Lower leg skin (tissue), 4 donors: ENCODE data around the gene GRB7. TPM values are rescaled to one million over a fixed set of nuclear protein-coding genes. Genes with fewer than 3 reads are reported as not detected.

Experiments
- DNase-seq, 2 donors: peaks; one replicate each; pipeline ENCODE4 v3.0.0-alpha.2; 2019; ENCODE audit warnings: low spot score in 2 of 2
- H3K4me3 ChIP-seq: fragments of 200-600 bp; sonication (generic); 2 replicates; pipeline ENCODE4 v1.5.1; 2017; ENCODE audit warnings: mild to moderate bottlenecking, low read depth; ENCODE audit not compliant: poor library complexity, severe bottlenecking
- POLR2A ChIP-seq, 2 donors: fragments of 450-650 bp; IDR thresholded peaks; one replicate each; pipeline ENCODE4 v1.6.1; 2016 to 2017; ENCODE audit warnings: antibody characterized with exemption in 2 of 2, mild to moderate bottlenecking in 1 of 2, moderate library complexity in 1 of 2
- WGBS, 2 donors: methylation state at CpG; one replicate each; pipeline ENCODE4 v1.1.5; 2018; 5-methylcytosine and 5-hydroxymethylcytosine counted together
- intact Hi-C: fragments of 100-400 bp; cut with DNase I; formaldehyde crosslinking; loops from one replicate; pipeline ENCODE4 v1.15.0; 2023; ENCODE audit warnings: low total_unique reads
- total RNA-seq, 4 donors: library from RNA; depleted of rRNA; stranded (reverse); fragments of >200 nt; gene quantifications; one replicate each; pipeline ENCODE4 v1.1.0, GENCODE V29; 2016
- TF ChIP-seq, protein P1 (sequence below), 3 donors: fragments of 450-650 bp; IDR thresholded peaks; one replicate each; pipeline ENCODE4 v1.5.1; 2016; ENCODE audit warnings: antibody characterized with exemption in 3 of 3, mild to moderate bottlenecking in 3 of 3, moderate library complexity in 2 of 3

GRB7 gene
- total RNA-seq, 4 donors from 2014 or later: 66.0 to 148 (median 97.4) TPM

DNA sequence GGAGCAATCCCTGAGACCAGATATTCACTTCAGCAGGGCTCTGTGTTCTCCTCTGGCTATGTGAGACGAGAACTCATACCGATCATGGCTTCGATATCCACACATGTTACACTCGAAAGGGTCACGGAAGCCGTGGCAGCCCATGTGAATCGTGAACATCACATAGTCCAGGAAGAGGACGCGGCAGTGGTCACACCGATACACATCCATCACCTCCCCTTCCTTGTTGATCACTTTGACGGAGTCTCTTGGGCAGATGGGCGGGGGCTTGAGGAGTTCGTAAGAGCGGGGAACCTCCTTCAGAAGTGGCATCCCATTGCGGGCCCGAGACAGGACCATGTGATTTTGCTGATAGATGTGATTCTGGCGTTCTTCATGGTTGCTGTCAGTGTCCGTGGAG lies 28.0 kb downstream of the GRB7 start:
- intact Hi-C loops: no loop called here
- peak in 1 of 2 donors; percentile 79 for DNase-seq
- TF ChIP-seq POLR2A (IDR thresholded peaks at IDR 0.05): no peak
- TF ChIP-seq, protein P1, sequence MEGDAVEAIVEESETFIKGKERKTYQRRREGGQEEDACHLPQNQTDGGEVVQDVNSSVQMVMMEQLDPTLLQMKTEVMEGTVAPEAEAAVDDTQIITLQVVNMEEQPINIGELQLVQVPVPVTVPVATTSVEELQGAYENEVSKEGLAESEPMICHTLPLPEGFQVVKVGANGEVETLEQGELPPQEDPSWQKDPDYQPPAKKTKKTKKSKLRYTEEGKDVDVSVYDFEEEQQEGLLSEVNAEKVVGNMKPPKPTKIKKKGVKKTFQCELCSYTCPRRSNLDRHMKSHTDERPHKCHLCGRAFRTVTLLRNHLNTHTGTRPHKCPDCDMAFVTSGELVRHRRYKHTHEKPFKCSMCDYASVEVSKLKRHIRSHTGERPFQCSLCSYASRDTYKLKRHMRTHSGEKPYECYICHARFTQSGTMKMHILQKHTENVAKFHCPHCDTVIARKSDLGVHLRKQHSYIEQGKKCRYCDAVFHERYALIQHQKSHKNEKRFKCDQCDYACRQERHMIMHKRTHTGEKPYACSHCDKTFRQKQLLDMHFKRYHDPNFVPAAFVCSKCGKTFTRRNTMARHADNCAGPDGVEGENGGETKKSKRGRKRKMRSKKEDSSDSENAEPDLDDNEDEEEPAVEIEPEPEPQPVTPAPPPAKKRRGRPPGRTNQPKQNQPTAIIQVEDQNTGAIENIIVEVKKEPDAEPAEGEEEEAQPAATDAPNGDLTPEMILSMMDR (IDR thresholded peaks at IDR 0.05): no peak
- 91 to 93% methylated on average over 18 of the region's 18 CpGs for WGBS, 2 donors
- no peak overlapping the region for H3K4me3 ChIP-seq

DNA sequence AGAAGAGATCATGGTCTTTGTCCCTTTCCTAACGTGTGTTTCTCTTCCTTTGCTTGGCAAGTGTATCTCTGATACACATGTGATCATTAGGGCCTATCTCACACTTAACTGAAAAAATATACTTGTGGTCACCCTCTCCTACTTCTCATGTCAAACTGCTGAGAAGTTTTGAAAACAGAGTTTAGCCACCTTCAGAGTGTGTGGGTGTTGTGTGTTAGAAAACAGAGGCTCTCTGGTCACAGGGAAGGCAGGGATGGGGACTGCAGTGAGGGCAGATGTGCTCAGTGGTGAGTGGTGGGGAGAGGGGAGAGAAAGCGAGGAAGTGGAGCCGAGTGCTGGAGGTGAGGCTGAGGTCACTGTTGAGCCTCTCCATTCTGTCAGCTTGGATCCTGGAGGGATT lies 29.4 kb downstream of the GRB7 start:
- H3K4me3 ChIP-seq: no peak overlapping the region
- intact Hi-C loops: no loop called here
- WGBS, 2 donors: 59 to 62% methylated on average over 3 of the region's 3 CpGs
- no peak for DNase-seq
- TF ChIP-seq, protein P1 (IDR thresholded peaks at IDR 0.05): no peak
- TF ChIP-seq POLR2A (IDR thresholded peaks at IDR 0.05): no peak

DNA sequence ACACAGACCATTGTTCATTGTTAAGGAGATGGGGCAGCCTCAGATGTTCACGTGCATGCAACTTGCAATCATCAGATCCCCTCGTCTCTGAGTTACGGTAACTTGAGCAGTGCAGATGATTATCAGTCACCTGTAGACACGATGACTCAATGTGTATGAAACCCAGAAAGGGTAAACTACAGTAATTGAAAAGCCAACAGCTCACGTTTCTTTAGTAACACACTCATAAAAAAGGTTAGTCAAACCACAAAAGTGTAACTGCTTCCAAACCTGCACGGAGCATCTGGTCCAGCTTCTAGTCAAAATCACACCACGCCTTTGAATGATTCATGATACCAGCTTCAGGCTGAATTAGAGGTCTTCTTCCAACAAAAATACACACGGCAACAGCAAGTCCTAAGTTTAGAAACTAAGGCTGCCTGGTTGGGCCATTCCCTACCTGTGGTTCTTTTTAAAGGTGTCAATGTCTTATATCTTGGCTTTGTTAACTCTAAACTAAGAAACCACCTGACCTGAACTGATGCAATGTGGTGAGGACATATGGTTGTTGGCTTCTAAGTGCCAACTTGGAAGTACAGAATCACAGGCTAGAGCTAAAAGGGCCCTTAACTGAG lies 32.3 kb downstream of the GRB7 start:
- TF ChIP-seq, protein P1 (IDR thresholded peaks at IDR 0.05): no peak
- TF ChIP-seq POLR2A (IDR thresholded peaks at IDR 0.05): no peak
- peak in 1 of 2 donors; percentile 41 for DNase-seq
- WGBS, 2 donors: 40 to 48% methylated on average over 8 of the region's 8 CpGs
- intact Hi-C loops: no loop called here
- H3K4me3 ChIP-seq: no peak overlapping the region

DNA sequence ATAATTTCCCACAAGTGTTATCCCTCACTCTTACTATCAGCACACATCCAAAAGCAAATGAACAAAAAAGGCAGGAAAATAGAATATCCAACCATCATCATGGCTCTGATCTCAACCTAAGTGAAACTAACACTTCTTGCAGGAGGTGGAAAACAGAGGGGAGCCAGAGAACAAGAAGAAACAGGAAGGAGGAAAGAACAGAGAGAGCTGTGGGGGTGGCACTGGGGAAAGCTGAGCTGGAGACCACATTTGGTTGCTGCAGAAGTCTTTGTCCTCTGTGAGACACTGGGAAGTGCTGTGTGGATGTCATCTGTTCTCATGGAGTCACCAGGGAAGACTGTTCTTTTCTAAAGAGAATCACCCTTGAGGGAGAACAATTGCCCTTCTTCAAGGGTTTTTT lies 34.7 kb downstream of the GRB7 start:
- no peak for DNase-seq
- intact Hi-C loops: no loop called here
- H3K4me3 ChIP-seq: no peak overlapping the region
- no peak for TF ChIP-seq POLR2A (IDR thresholded peaks at IDR 0.05)
- TF ChIP-seq, protein P1 (IDR thresholded peaks at IDR 0.05): no peak

DNA sequence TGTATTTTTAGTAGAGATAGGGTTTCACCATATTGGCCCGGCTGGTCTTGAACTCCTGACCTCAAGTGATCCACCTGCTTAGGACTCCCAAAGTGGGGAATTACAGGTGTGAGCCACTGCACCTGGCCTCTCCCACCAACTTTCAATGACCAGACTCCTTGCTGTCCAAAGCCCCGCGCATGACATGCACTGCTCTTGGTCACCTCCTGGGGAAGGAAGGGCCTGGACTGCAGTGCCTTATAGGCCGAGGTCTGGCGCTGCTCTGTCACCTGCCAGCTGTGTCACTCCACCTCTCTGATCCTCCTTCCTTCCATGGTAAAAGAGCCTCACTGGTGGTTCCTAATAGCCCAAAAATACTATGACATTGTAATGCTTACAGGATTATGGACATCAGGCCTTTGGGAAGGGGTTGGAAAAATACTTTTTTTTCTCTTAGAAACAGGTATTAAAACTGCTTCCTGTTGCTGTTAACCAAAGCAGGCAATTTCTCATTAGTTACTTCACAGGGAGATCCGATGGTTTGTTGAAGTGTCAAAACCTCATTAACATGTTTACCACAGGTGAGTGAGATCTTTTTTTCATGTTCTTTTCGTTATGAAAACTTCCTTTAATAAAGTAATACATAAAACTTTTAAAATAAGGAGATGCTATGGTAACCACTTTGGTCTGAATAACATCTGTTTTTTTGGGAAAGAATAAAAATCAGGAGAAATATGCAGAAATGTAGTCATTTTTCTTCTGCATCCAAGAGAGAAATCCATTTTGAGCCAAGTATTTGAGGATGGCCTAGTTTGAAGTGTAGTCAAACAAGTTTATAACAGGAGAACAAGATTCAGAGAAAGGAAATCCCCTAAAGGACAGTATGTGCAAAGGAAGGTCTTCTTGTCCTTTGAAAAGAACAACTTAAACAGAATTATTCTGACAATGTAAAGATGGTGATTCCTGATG lies 35.5 kb downstream of the GRB7 start:
- DNase-seq: no peak
- intact Hi-C loops: no loop called here
- no peak overlapping the region for H3K4me3 ChIP-seq
- TF ChIP-seq, protein P1 (IDR thresholded peaks at IDR 0.05): no peak
- TF ChIP-seq POLR2A (IDR thresholded peaks at IDR 0.05): no peak
- WGBS, 2 donors: 80 to 82% methylated on average over 7 of the region's 7 CpGs
